SKM-1 treated with dmso at 0.1 percent for 144 hours (cell line): Measurements from ENCODE around the gene HSPB2.
"Not testable (repeated sequence)": the region's sequence is repeated elsewhere in the genome, so short reads cannot be mapped to it uniquely, and the experiment has no call there.

Experiments
- DNase-seq: peaks from one replicate; lab custom pipeline; 2025; ENCODE audit not compliant: unreplicated experiment; lab: John Stamatoyannopoulos, UW

The HSPB2 gene

GRCh38 chr11:111912535-111912934, at the start of gene HSPB2:
HSPB2 (plus strand) TSS chr11:111912734; CDS start chr11:111912830, 96 bp downstream.
- DNase-seq = no peak

- no peak for DNase-seq
These were observed 42.4 kb upstream of the HSPB2 start for GRCh38 chr11:111870113-111870512.

GRCh38 chr11:111870522-111870885, 42.0 kb upstream of the HSPB2 start:
- no peak for DNase-seq

- DNase-seq = peak; percentile 58
These were observed 41.4 kb upstream of the HSPB2 start, which contains the start of gene ALG9 for GRCh38 chr11:111870886-111871692. ALG9 (minus strand) TSS chr11:111871581; CDS start chr11:111871482, 99 bp downstream.

GRCh38 chr11:111871693-111872161, 40.8 kb upstream of the HSPB2 start:
- no peak for DNase-seq

- DNase-seq = no peak
These were observed 34.1 kb upstream of the HSPB2 start for GRCh38 chr11:111878385-111878848.

GRCh38 chr11:111878849-111879636, 33.5 kb upstream of the HSPB2 start, which contains the start of the genes CFAP68 and FDXACB1:
CFAP68 (plus strand) TSS chr11:111879541; CDS start chr11:111879561, 20 bp downstream.
FDXACB1 (minus strand) TSS chr11:111879165; CDS start chr11:111879132, 33 bp downstream.
- peak; percentile 96 for DNase-seq

GRCh38 chr11:111879637-111879960, 32.9 kb upstream of the HSPB2 start:
- no peak for DNase-seq

GRCh38 chr11:111882202-111882601, 30.3 kb upstream of the HSPB2 start:
- DNase-seq = no peak

- not testable (repeated sequence) for DNase-seq
These were observed 27.5 kb upstream of the HSPB2 start for GRCh38 chr11:111885053-111885452.

GRCh38 chr11:111886032-111886431, 26.5 kb upstream of the HSPB2 start:
- no peak for DNase-seq

- no peak for DNase-seq
These were observed 25.7 kb upstream of the HSPB2 start for GRCh38 chr11:111886844-111887243.

- no peak for DNase-seq
These were observed 7.1 kb upstream of the HSPB2 start for GRCh38 chr11:111905411-111905810.

GRCh38 chr11:111906680-111907079, 5.9 kb upstream of the HSPB2 start:
- DNase-seq = no peak

GRCh38 chr11:111908639-111909305, 3.8 kb upstream of the HSPB2 start:
- no peak for DNase-seq

GRCh38 chr11:111909378-111909777, 3.2 kb upstream of the HSPB2 start:
- no peak for DNase-seq

GRCh38 chr11:111910676-111911562, 1.6 kb upstream of the HSPB2 start:
- DNase-seq = no peak

- DNase-seq = no peak
These were observed 752 bp upstream of the HSPB2 start, which contains the start of gene CRYAB for GRCh38 chr11:111911563-111912401. CRYAB (minus strand) TSS chr11:111911770; CDS start chr11:111911724, 46 bp downstream.
